ENCODE results near the gene GATAD2A.

Gene GATAD2A

DNA sequence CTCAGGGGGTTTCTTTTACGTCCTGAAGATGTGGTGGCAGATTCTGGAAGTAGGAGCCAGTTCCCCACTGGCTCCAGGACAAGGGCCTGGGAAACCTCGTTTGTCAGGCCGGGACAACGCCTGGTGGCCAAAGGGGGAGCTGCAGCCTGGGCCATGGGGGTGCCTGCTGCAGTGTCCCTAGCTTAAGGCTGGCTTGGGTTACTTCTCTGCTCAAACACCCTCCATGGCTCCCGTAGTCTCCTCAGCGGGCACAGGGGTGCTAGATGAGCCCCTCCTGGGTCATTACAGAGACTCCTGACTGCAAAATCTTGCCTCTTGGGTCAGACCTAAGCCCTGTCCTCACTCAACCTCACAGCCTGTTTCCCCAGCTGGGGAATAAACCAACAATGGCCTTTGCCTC is 147.3 kb downstream of the GATAD2A start:
- H3K4me3 ChIP-seq (ENCODE audit: low read depth, low read length) = no peak overlapping the region
- POLR2A ChIA-PET = interaction anchor here (0.6 kb wide), 1 partner anchor 379 kb away, joined by 4 read pairs; no protein-coding TSS in a partner anchor
- DNase-seq (ENCODE audit: low read depth, low spot score) = no peak
- TF ChIP-seq, protein P1, sequence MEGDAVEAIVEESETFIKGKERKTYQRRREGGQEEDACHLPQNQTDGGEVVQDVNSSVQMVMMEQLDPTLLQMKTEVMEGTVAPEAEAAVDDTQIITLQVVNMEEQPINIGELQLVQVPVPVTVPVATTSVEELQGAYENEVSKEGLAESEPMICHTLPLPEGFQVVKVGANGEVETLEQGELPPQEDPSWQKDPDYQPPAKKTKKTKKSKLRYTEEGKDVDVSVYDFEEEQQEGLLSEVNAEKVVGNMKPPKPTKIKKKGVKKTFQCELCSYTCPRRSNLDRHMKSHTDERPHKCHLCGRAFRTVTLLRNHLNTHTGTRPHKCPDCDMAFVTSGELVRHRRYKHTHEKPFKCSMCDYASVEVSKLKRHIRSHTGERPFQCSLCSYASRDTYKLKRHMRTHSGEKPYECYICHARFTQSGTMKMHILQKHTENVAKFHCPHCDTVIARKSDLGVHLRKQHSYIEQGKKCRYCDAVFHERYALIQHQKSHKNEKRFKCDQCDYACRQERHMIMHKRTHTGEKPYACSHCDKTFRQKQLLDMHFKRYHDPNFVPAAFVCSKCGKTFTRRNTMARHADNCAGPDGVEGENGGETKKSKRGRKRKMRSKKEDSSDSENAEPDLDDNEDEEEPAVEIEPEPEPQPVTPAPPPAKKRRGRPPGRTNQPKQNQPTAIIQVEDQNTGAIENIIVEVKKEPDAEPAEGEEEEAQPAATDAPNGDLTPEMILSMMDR (IDR thresholded peaks at IDR 0.05; ENCODE audit: insufficient read depth, low read length, missing control alignments) = peak; percentile 79
- CTCF ChIA-PET = interaction anchor here (1.0 to 11.6 kb wide), 25 partner anchors 9 to 405 kb away, joined by 3 to 142 read pairs (median 5); partner anchors contain the start of genes GMIP and YJEFN3

GRCh38 chr19:19553670-19554069 is 148.2 kb downstream of the GATAD2A start:
- DNase-seq (ENCODE audit: low read depth, low spot score) = no peak
- TF ChIP-seq, protein P1 (IDR thresholded peaks at IDR 0.05; ENCODE audit: insufficient read depth, low read length, missing control alignments) = no peak
- ChIA-PET POLR2A (no interaction called here), CTCF (interaction anchor here (0.8 to 11.6 kb wide), 34 partner anchors 8 to 405 kb away, joined by 3 to 142 read pairs (median 6); partner anchors contain the start of genes LPAR2, NDUFA13, PBX4 and TSSK6)
- no peak overlapping the region for H3K4me3 ChIP-seq (ENCODE audit: low read depth, low read length)

- TF ChIP-seq, protein P1 (IDR thresholded peaks at IDR 0.05; ENCODE audit: insufficient read depth, low read length, missing control alignments) = peak; percentile 73
- POLR2A ChIA-PET = no interaction called here
- no peak overlapping the region for H3K4me3 ChIP-seq (ENCODE audit: low read depth, low read length)
- no peak for DNase-seq (ENCODE audit: low read depth, low spot score)
- CTCF ChIA-PET = interaction anchor here (0.7 to 11.6 kb wide), 30 partner anchors 8 to 404 kb away, joined by 3 to 142 read pairs (median 5); partner anchors contain the start of genes LPAR2, NDUFA13, PBX4 and TSSK6
These were observed 148.9 kb downstream of the GATAD2A start for GRCh38 chr19:19554074-19555023.

GRCh38 chr19:19558055-19558454 is 152.6 kb downstream of the GATAD2A start:
- POLR2A ChIA-PET = no interaction called here
- no peak for DNase-seq (ENCODE audit: low read depth, low spot score)
- TF ChIP-seq, protein P1 (IDR thresholded peaks at IDR 0.05; ENCODE audit: insufficient read depth, low read length, missing control alignments) = no peak
- H3K4me3 ChIP-seq (ENCODE audit: low read depth, low read length) = no peak overlapping the region
- CTCF ChIA-PET = interaction anchor here (1.3 kb wide), 1 partner anchor 86 kb away, joined by 4 read pairs; no protein-coding TSS in a partner anchor

Data from AG04449 (cell line).